Aorta (tissue), 5 donors: ENCODE results near the gene PTTG1IP. TPM values are rescaled to one million over a fixed set of nuclear protein-coding genes. Genes with fewer than 3 reads are reported as not detected.

ENCODE experiments used
- ATAC-seq: fragments of 200-7000 bp; cut with Tn5 transposase; one replicate; pipeline ENCODE4 v1.9.1; 2022; ENCODE audit warnings: moderate library complexity; ENCODE audit not compliant: low FRiP score
- DNase-seq, 2 donors: peaks; one replicate each; pipeline ENCODE4 v3.0.0-alpha.2; 2020
- H3K27ac ChIP-seq, 2 donors: one replicate each; pipeline ENCODE4 v1.5.1; 2013; ENCODE audit warnings: low read length in 2 of 2, mild to moderate bottlenecking in 2 of 2, moderate library complexity in 2 of 2, control low read depth in 1 of 2, inconsistent platforms in 1 of 2, low read depth in 1 of 2
- H3K27me3 ChIP-seq, 2 donors: one replicate each; pipeline ENCODE4 v1.6.1; 2013; ENCODE audit warnings: control low read depth in 1 of 2, low read length in 1 of 2, mild to moderate bottlenecking in 1 of 2, moderate library complexity in 1 of 2; ENCODE audit not compliant: insufficient read depth in 2 of 2, control insufficient read depth in 1 of 2
- H3K36me3 ChIP-seq, 2 donors: one replicate each; pipeline ENCODE4 v1.6.1; 2013; ENCODE audit warnings: control low read depth in 1 of 2, low read length in 1 of 2, mild to moderate bottlenecking in 1 of 2; ENCODE audit not compliant: insufficient read depth in 2 of 2, control insufficient read depth in 1 of 2
- H3K4me1 ChIP-seq, 2 donors: one replicate each; pipeline ENCODE4 v1.6.1; 2013; ENCODE audit warnings: low read length in 2 of 2, control low read depth in 1 of 2, mild to moderate bottlenecking in 1 of 2, moderate library complexity in 1 of 2; ENCODE audit not compliant: insufficient read depth in 2 of 2, control insufficient read depth in 1 of 2
- H3K4me3 ChIP-seq, 2 donors: one replicate each; pipeline ENCODE4 v1.5.1; 2013; ENCODE audit warnings: low read length in 2 of 2, control low read depth in 1 of 2, mild to moderate bottlenecking in 1 of 2
- H3K9me3 ChIP-seq: one replicate; pipeline ENCODE4 v1.6.1; 2013; ENCODE audit warnings: mild to moderate bottlenecking, low read length; ENCODE audit not compliant: control insufficient read depth
- WGBS, 2 donors: extraction: QIAGEN DNeasy Blood & Tissue Kit; methylation state at CpG; one replicate each; pipeline ENCODE4 v1.1.7; 2013; 5-methylcytosine and 5-hydroxymethylcytosine counted together
- intact Hi-C, 2 donors: fragments of 100-400 bp; cut with DNase I; formaldehyde crosslinking; loops; one replicate each; pipeline versions ENCODE4 v1.14.2 to v1.15.0; 2022
- polyA plus RNA-seq, 2 donors: library from polyadenylated mRNA; stranded (reverse); fragments of 200-250 nt; gene quantifications; one replicate each; pipeline ENCODE4 v1.2.3, GENCODE V29; 2013
- total RNA-seq, 2 donors: library from RNA; stranded (reverse); fragmentation: NEBNext Ultra II Directional; extraction: Animal tissue kit (Norgen Biotek cat#: 25700); gene quantifications; one replicate each; pipeline ENCODE4 v1.2.1, GENCODE V29; 2021
- donor health status: healthy with polysubstance abuse.
- donor health status: Bipolar disorder and iron deficiency.
- donor health status: DM: no; HTN: no; CAD: no.
- donor health status: DM: no; HTN: no; CAD: no.
- donor health status: DM: yes; HTN: yes; CAD: no.

The PTTG1IP gene
- total and polyA plus RNA-seq, 4 donors: 103 to 271 (median 230) TPM

GRCh38 chr21:44855572-44855971 lies 17.9 kb downstream of the PTTG1IP start:
- H3K4me3 ChIP-seq: no peak overlapping the region
- peak; percentile 21 to 61 for DNase-seq
- H3K9me3 ChIP-seq: no peaks in the 10 kb centered on the region
- ATAC-seq: no peak
- H3K36me3 ChIP-seq: peaks cover 13 to 15% of the 10 kb centered on the region in 2 donors
- no peak overlapping the region for H3K27ac ChIP-seq
- intact Hi-C loops: no loop called here
- WGBS, 2 donors: 91 to 92% methylated on average over 14 of the region's 14 CpGs
- H3K4me1 ChIP-seq: no peaks in the 10 kb centered on the region
- H3K27me3 ChIP-seq: no peaks in the 10 kb centered on the region

- Histone ChIP-seq H3K27me3 (no peaks in the 10 kb centered on the region), H3K27ac (no peak overlapping the region), H3K4me1 (no peaks in the 10 kb centered on the region), H3K36me3 (peaks cover 18 to 22% of the 10 kb centered on the region in 2 donors), H3K9me3 (no peaks in the 10 kb centered on the region), H3K4me3 (no peak overlapping the region)
- intact Hi-C loops: no loop called here
- ATAC-seq: no peak
- peak; percentile 35 to 59 for DNase-seq
- WGBS, 2 donors: 83 to 85% methylated on average over 31 of the region's 31 CpGs
These were observed 18.6 kb downstream of the PTTG1IP start for GRCh38 chr21:44854664-44855446.

GRCh38 chr21:44854391-44854663 lies 19.2 kb downstream of the PTTG1IP start:
- H3K4me1 ChIP-seq: no peaks in the 10 kb centered on the region
- intact Hi-C loops: no loop called here
- H3K27ac ChIP-seq: no peak overlapping the region
- no peak for DNase-seq
- no peaks in the 10 kb centered on the region for H3K27me3 ChIP-seq
- peaks cover 18 to 22% of the 10 kb centered on the region in 2 donors for H3K36me3 ChIP-seq
- no peaks in the 10 kb centered on the region for H3K9me3 ChIP-seq
- WGBS, 2 donors: 89 to 91% methylated on average over 14 of the region's 14 CpGs
- ATAC-seq: no peak
- no peak overlapping the region for H3K4me3 ChIP-seq

GRCh38 chr21:44853601-44854390 lies 19.7 kb downstream of the PTTG1IP start:
- Histone ChIP-seq H3K27ac (no peak overlapping the region), H3K9me3 (no peaks in the 10 kb centered on the region), H3K4me3 (no peak overlapping the region), H3K4me1 (no peaks in the 10 kb centered on the region), H3K27me3 (no peaks in the 10 kb centered on the region), H3K36me3 (peaks cover 13 to 20% of the 10 kb centered on the region in 2 donors)
- WGBS, 2 donors: 86 to 87% methylated on average over 34 of the region's 34 CpGs
- DNase-seq: peak in 1 of 2 donors; percentile 42
- intact Hi-C loops: no loop called here
- ATAC-seq: peak; percentile 33

- Histone ChIP-seq H3K27ac (no peak overlapping the region), H3K4me3 (no peak overlapping the region), H3K36me3 (peaks cover 9 to 15% of the 10 kb centered on the region in 2 donors), H3K9me3 (no peaks in the 10 kb centered on the region), H3K4me1 (no peaks in the 10 kb centered on the region), H3K27me3 (no peaks in the 10 kb centered on the region)
- intact Hi-C loops: no loop called here
- ATAC-seq (no peak), DNase-seq (peak; percentile 30 to 42)
- 87% methylated on average over 26 of the region's 26 CpGs for WGBS, 2 donors
These were observed 22.4 kb downstream of the PTTG1IP start for GRCh38 chr21:44850905-44851657.

GRCh38 chr21:44850208-44850800 lies 23.2 kb downstream of the PTTG1IP start:
- intact Hi-C loops: no loop called here
- H3K4me3 ChIP-seq: no peak overlapping the region
- H3K9me3 ChIP-seq: no peaks in the 10 kb centered on the region
- H3K27ac ChIP-seq: no peak overlapping the region
- no peak for ATAC-seq
- WGBS, 2 donors: 86 to 88% methylated on average over 20 of the region's 20 CpGs
- H3K4me1 ChIP-seq: no peaks in the 10 kb centered on the region
- H3K36me3 ChIP-seq: peaks cover 9 to 13% of the 10 kb centered on the region in 2 donors
- peak; percentile 36 to 69 for DNase-seq
- no peaks in the 10 kb centered on the region for H3K27me3 ChIP-seq

- ATAC-seq: no peak
- Histone ChIP-seq H3K9me3 (no peaks in the 10 kb centered on the region), H3K4me3 (no peak overlapping the region), H3K27ac (no peak overlapping the region), H3K4me1 (no peaks in the 10 kb centered on the region), H3K36me3 (peaks cover 9 to 10% of the 10 kb centered on the region in 2 donors), H3K27me3 (no peaks in the 10 kb centered on the region)
- WGBS, 2 donors: 91 to 97% methylated on average over 12 of the region's 12 CpGs
- peak in 1 of 2 donors; percentile 52 for DNase-seq
- intact Hi-C loops: no loop called here
These were observed 23.8 kb downstream of the PTTG1IP start for GRCh38 chr21:44849616-44850130.

- no peak overlapping the region for H3K27ac ChIP-seq
- ATAC-seq (no peak), DNase-seq (peak; percentile 29 to 73)
- H3K36me3 ChIP-seq: peaks cover 8 to 9% of the 10 kb centered on the region in 2 donors
- no peaks in the 10 kb centered on the region for H3K9me3 ChIP-seq
- no peaks in the 10 kb centered on the region for H3K4me1 ChIP-seq
- no peak overlapping the region for H3K4me3 ChIP-seq
- H3K27me3 ChIP-seq: no peaks in the 10 kb centered on the region
- intact Hi-C loops: no loop called here
- 93 to 94% methylated on average over 36 of the region's 36 CpGs for WGBS, 2 donors
These were observed 24.5 kb downstream of the PTTG1IP start for GRCh38 chr21:44848821-44849521.
